ENCODE results near the gene KIRREL1.

DNA sequence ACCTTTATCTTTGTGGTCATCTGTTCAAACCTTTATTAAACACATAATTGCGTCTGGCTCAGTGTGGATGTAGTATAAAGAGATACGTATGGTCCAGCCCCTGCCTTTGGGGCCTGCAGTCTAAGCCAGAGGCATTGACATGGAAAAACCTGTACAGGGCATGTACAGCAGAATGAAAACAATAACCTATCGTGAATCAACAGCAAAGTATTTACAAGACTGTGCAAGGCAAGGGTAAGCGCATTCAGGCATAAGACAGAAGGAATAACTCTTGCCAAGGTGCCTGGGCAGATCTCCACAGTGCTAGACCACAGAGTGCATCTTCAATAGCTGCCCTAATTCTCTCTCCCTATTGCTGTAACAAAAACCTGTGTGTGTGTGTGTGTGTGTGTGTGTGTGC lies 35.5 kb downstream of the KIRREL1 start:
- TF ChIP-seq, protein P1, sequence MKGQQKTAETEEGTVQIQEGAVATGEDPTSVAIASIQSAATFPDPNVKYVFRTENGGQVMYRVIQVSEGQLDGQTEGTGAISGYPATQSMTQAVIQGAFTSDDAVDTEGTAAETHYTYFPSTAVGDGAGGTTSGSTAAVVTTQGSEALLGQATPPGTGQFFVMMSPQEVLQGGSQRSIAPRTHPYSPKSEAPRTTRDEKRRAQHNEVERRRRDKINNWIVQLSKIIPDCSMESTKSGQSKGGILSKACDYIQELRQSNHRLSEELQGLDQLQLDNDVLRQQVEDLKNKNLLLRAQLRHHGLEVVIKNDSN (IDR thresholded peaks at IDR 0.05): no peak
- TF ChIP-seq FOXM1 (IDR thresholded peaks at IDR 0.05; ENCODE audit: borderline replicate concordance, low read depth): no peak
- TF ChIP-seq CREB1 (IDR thresholded peaks at IDR 0.05; ENCODE audit: low read depth): no peak
- TF ChIP-seq EGR1 (IDR thresholded peaks at IDR 0.05): no peak
- no peak for TF ChIP-seq YY1 (IDR thresholded peaks at IDR 0.05; ENCODE audit: low read depth)
- no peak for TF ChIP-seq REST (IDR thresholded peaks at IDR 0.05; ENCODE audit: low read depth)
- TF ChIP-seq TAF1 (IDR thresholded peaks at IDR 0.05; ENCODE audit: low read depth): no peak
- 0 out of 2 replicates have a peak, but pooled peaks have one; percentile 36 for TF ChIP-seq EP300 (IDR thresholded peaks at IDR 0.05; ENCODE audit: borderline replicate concordance)
- TF ChIP-seq CEBPB (IDR thresholded peaks at IDR 0.05): no peak
- TF ChIP-seq, protein P2, sequence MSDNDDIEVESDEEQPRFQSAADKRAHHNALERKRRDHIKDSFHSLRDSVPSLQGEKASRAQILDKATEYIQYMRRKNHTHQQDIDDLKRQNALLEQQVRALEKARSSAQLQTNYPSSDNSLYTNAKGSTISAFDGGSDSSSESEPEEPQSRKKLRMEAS (IDR thresholded peaks at IDR 0.05): no peak
- no peak for TF ChIP-seq RAD21 (IDR thresholded peaks at IDR 0.05; ENCODE audit: low read depth)
- peak; percentile 43 for TF ChIP-seq TEAD4 (IDR thresholded peaks at IDR 0.05)
- no peak for TF ChIP-seq TCF12 (IDR thresholded peaks at IDR 0.05; ENCODE audit: low read depth)
